MM.1S (cell line): ENCODE measurements around the gene LINGO1.

Source experiments
- DNase-seq: peaks from one replicate; pipeline ENCODE4 v3.0.0-alpha.2; 2015
- H2AFZ ChIP-seq: fragments of 300-600 bp; sonication (generic); 2 replicates; pipeline ENCODE4 v1.6.0; 2016; ENCODE audit warnings: antibody characterized with exemption, low read length
- H3F3A ChIP-seq: fragments of 300-600 bp; sonication (generic); 2 replicates; pipeline ENCODE4 v1.6.1; 2016; ENCODE audit warnings: mild to moderate bottlenecking, antibody characterized with exemption, low read length, moderate library complexity, mixed read lengths; ENCODE audit not compliant: insufficient read depth
- H3K27ac ChIP-seq: fragments of 300-600 bp; sonication (generic); 2 replicates; pipeline ENCODE4 v1.5.1; 2016; ENCODE audit warnings: mild to moderate bottlenecking, low read length
- H3K27me3 ChIP-seq: fragments of 300-600 bp; sonication (generic); replicated peaks from 2 replicates; pipeline ENCODE4 v1.6.0; 2016; ENCODE audit warnings: low read length; ENCODE audit not compliant: insufficient read depth
- H3K36me3 ChIP-seq: fragments of 300-600 bp; sonication (generic); replicated peaks from 2 replicates; pipeline ENCODE4 v1.6.1; 2016; ENCODE audit warnings: mild to moderate bottlenecking, low read length, mixed read lengths; ENCODE audit not compliant: insufficient read depth
- H3K4me1 ChIP-seq: fragments of 300-600 bp; sonication (generic); 2 replicates; pipeline ENCODE4 v1.6.1; 2016; ENCODE audit warnings: low read length, mixed read lengths
- H3K4me2 ChIP-seq: fragments of 300-600 bp; sonication (generic); 2 replicates; pipeline ENCODE4 v1.6.0; 2016; ENCODE audit warnings: low read depth, low read length
- H3K4me3 ChIP-seq: fragments of 300-600 bp; sonication (generic); 2 replicates; pipeline ENCODE4 v1.5.1; 2016; ENCODE audit warnings: low read length, mixed read lengths
- H3K79me2 ChIP-seq: fragments of 300-600 bp; sonication (generic); 2 replicates; pipeline ENCODE4 v1.6.1; 2016; ENCODE audit warnings: mixed run types, low read length, mixed read lengths
- H3K9ac ChIP-seq: fragments of 300-600 bp; sonication (generic); 2 replicates; pipeline ENCODE4 v1.6.1; 2016; ENCODE audit warnings: low read length, mixed read lengths
- H3K9me2 ChIP-seq: fragments of 300-600 bp; sonication (generic); replicated peaks from 2 replicates; pipeline ENCODE4 v1.6.1; 2016; ENCODE audit warnings: mild to moderate bottlenecking, low read length, mixed read lengths; ENCODE audit not compliant: insufficient read depth
- H3K9me3 ChIP-seq: fragments of 300-600 bp; sonication (generic); replicated peaks from 2 replicates; pipeline ENCODE4 v1.6.1; 2016; ENCODE audit warnings: mild to moderate bottlenecking, low read length, mixed read lengths; ENCODE audit not compliant: insufficient read depth
- H4K20me1 ChIP-seq: fragments of 300-600 bp; sonication (generic); 2 replicates; pipeline ENCODE4 v1.6.1; 2016; ENCODE audit warnings: mild to moderate bottlenecking, low read length, moderate library complexity, mixed read lengths; ENCODE audit not compliant: insufficient read depth
- CTCF ChIP-seq: fragments of 300-600 bp; sonication (generic); IDR thresholded peaks from 2 replicates; pipeline ENCODE4 v1.5.1; 2016; ENCODE audit warnings: antibody characterized with exemption, low read length, mixed read lengths
- EZH2 ChIP-seq: fragments of 300-600 bp; sonication (generic); optimal IDR thresholded peaks from 2 replicates; pipeline ENCODE3; 2017; ENCODE audit warnings: low read depth, mild to moderate bottlenecking, antibody characterized with exemption, low read length, mixed read lengths
- EZH2phosphoT487 ChIP-seq: fragments of 300-600 bp; sonication (generic); IDR thresholded peaks from 2 replicates; pipeline ENCODE4 v1.6.1; 2018; ENCODE audit warnings: antibody characterized with exemption, low read length

The LINGO1 gene

GRCh38 chr15:77615472-77615871 is 17.2 kb downstream of the LINGO1 start:
- H3K4me1 ChIP-seq = no peaks in the 10 kb centered on the region
- no peak for DNase-seq
- no peak overlapping the region for H3K4me2 ChIP-seq

GRCh38 chr15:77614251-77614806 is 18.4 kb downstream of the LINGO1 start:
- TF ChIP-seq EZH2 (no peak), EZH2phosphoT487 (no peak), CTCF (no peak)
- H3K27me3 ChIP-seq = peaks cover 29% of the 10 kb centered on the region; the same call in 1 of the 2 replicates
- no peaks in the 10 kb centered on the region for H3K36me3 ChIP-seq
- no peak overlapping the region for H3K9ac ChIP-seq
- no peaks in the 10 kb centered on the region for H4K20me1 ChIP-seq
- H2AFZ ChIP-seq = no peak overlapping the region
- no peak for DNase-seq
- no peak overlapping the region for H3K4me3 ChIP-seq
- no peaks in the 10 kb centered on the region for H3K9me3 ChIP-seq
- no peaks in the 10 kb centered on the region for H3K79me2 ChIP-seq
- H3K4me1 ChIP-seq = no peaks in the 10 kb centered on the region
- H3K27ac ChIP-seq = no peak overlapping the region
- no peak overlapping the region for H3K4me2 ChIP-seq
- H3K9me2 ChIP-seq = no peaks in the 10 kb centered on the region
- no peaks in the 10 kb centered on the region for H3F3A ChIP-seq

More at GRCh38 chr15:77615472-77615871, 17.2 kb downstream of the LINGO1 start:
- Histone ChIP-seq H3K27ac (no peak overlapping the region), H2AFZ (no peak overlapping the region), H3K36me3 (no peaks in the 10 kb centered on the region), H3K9ac (no peak overlapping the region), H3K79me2 (no peaks in the 10 kb centered on the region), H3K9me2 (no peaks in the 10 kb centered on the region), H3K4me3 (no peak overlapping the region), H3K9me3 (no peaks in the 10 kb centered on the region), H4K20me1 (no peaks in the 10 kb centered on the region), H3F3A (no peaks in the 10 kb centered on the region), H3K27me3 (peaks cover 37% of the 10 kb centered on the region)
- no peak for TF ChIP-seq EZH2
- no peak for TF ChIP-seq CTCF
- TF ChIP-seq EZH2phosphoT487 = no peak

- Histone ChIP-seq H3K4me3 (no peak overlapping the region), H3K4me1 (no peaks in the 10 kb centered on the region), H3K27me3 (peaks cover 24% of the 10 kb centered on the region; the same call in 1 of the 2 replicates), H3K9me2 (no peaks in the 10 kb centered on the region), H3K27ac (no peak overlapping the region), H2AFZ (no peak overlapping the region), H4K20me1 (no peaks in the 10 kb centered on the region), H3K9ac (no peak overlapping the region), H3K9me3 (no peaks in the 10 kb centered on the region), H3K79me2 (no peaks in the 10 kb centered on the region), H3F3A (no peaks in the 10 kb centered on the region), H3K36me3 (no peaks in the 10 kb centered on the region), H3K4me2 (no peak overlapping the region)
- DNase-seq = no peak
- TF ChIP-seq CTCF (no peak), EZH2phosphoT487 (no peak), EZH2 (no peak)
Observed at GRCh38 chr15:77613814-77614213, 18.9 kb downstream of the LINGO1 start.
